ENCODE measurements around the gene CCL20.

GRCh38 chr2:227817850-227818674, 4.4 kb downstream of the CCL20 start:
- TF ChIP-seq FOXA1 (IDR thresholded peaks at IDR 0.05) = no peak
- no peak for TF ChIP-seq SP1 (IDR thresholded peaks at IDR 0.05)
- TF ChIP-seq L3MBTL2 (conservative IDR thresholded peaks at IDR 0.05) = no peak
- TF ChIP-seq BHLHE40 (IDR thresholded peaks at IDR 0.05; ENCODE audit: borderline replicate concordance) = no peak
- TF ChIP-seq FOXM1 (IDR thresholded peaks at IDR 0.05; ENCODE audit: borderline replicate concordance) = no peak
- TF ChIP-seq ARNT (IDR thresholded peaks at IDR 0.05) = no peak

Data from HEK293T (cell line).